PC-3 (cell line): Measurements from ENCODE around the gene DPM1.

ENCODE experiments used
- CTCF ChIP-seq: fragments of 300-600 bp; sonication (generic); conservative IDR thresholded peaks from 2 replicates; pipeline ENCODE4 v1.5.1; 2017; ENCODE audit warnings: antibody characterized with exemption, low read depth, mild to moderate bottlenecking, low read length
- EZH2 ChIP-seq: fragments of 300-600 bp; sonication (generic); IDR thresholded peaks from one replicate; pipeline ENCODE4 v1.6.1; 2017; ENCODE audit warnings: antibody characterized with exemption, mild to moderate bottlenecking, low read length; ENCODE audit not compliant: unreplicated experiment

- TF ChIP-seq CTCF = no peak
- TF ChIP-seq EZH2 = no peak
Observed at GRCh38 chr20:50911716-50912115, 46.6 kb downstream of the DPM1 start.
